NCI-H82 treated with DMSO at 0.1 percent for 48 hours (cell line): ENCODE data around the gene C2CD5.
"Not testable (repeated sequence)": the region's sequence is repeated elsewhere in the genome, so short reads cannot be mapped to it uniquely, and the experiment has no call there.

ENCODE experiments used
- DNase-seq: peaks from one replicate; lab custom pipeline; 2025; ENCODE audit not compliant: unreplicated experiment; lab: John Stamatoyannopoulos, UW

Gene C2CD5

DNA sequence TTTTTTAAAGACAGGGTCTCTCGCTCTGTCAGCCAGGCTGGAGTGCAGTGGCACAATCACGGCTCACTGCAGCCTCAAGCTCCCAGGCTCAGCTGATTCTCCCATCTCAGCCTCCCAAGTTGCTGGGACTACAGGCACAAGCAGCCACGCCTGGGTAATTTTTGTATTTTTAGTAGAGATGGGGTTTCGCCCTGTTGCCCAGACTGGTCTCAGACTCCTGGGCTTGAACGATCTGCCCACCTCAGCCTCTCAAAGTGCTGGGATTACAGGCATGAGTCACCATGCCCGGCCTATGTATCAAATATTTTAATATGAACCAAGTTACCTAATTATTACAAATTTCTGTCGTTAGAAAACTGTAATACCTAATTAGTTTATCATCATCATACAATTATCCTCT lies 63.5 kb downstream of the C2CD5 start:
- not testable (repeated sequence) for DNase-seq

DNA sequence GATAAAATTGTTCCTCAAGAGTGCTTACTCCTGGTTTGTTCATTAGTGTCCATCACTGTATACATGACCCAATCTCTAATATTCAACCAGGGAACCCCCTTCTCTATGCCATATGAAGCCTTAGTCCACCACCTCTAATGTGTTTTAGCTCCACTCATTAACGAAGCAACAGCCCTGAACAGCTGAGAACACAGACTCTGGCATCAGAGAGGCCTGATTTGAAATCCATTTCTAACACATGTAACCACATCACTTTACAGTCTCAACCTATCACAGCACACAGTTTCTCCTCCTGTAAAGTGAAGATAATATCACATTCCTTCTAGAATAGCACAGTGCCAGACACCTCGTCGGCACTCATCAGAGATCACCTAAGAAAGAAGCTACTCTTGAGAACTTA lies 64.3 kb downstream of the C2CD5 start:
- DNase-seq: no peak

DNA sequence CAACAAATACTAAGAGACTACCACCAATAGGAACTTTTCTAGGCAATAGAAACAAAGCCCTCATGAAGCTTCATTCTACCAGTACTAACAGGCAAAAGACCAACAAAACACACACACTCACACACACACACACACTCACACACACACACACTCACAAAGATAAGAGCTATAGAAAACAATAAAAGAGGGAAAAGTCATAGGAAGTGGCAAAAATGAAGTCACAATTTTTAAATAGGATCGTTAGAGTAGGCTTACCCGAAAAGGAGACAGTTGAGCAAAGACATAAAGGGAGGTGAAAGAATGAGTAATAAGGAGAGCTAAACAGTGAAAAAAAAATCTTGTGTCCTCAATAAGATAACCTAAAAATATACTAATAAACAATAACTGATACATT lies 66.5 kb downstream of the C2CD5 start:
- no peak for DNase-seq

DNA sequence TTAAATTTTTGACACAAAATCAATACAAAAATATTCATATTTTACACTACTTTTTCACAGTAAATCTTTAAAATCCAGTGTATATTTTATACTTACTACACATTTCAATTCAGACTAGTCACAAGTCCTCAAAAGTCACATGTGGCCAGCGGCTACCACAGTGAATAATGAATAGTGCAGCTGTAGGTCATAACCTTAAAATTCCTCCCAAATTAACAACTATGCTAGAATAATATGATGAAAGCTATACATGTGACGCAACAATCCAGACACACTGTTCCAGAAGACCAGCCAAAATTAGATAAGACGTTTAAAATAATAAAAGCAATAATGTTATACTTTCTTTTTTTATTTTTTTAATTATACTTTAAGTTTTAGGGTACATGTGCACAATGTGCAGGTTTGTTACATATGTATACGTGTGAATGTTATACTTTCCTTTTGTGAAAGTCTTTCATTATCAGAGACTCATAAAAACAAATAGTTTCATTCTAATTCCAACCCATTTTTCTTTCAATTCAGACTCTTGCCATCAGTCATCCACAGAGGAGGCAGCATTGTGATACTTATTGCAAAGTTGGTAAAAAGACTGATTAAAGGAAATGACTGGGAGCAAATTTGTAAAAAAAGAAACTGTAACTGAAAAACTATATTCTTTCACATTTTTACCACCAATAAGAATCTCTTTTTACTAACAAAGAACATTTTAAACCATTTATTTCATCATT lies 67.0 kb downstream of the C2CD5 start:
- no peak for DNase-seq

DNA sequence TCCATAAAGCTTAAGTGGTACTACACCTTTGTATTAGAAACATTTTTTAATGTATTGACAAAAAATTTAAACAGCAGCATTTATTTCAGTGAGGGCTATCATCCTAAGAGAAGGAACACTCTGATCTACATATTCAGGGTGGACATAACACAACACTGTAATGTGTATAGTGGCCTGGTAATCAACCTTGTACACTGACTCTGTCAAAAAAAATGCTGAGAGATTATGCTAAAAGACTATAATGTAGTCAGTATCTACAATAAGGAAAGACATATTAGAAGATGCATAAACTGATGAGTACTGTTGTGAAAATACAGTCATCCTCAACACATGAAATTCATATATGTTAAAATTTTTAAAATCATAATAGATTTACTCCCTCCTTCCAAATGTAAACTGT lies 68.2 kb downstream of the C2CD5 start:
- DNase-seq: no peak

DNA sequence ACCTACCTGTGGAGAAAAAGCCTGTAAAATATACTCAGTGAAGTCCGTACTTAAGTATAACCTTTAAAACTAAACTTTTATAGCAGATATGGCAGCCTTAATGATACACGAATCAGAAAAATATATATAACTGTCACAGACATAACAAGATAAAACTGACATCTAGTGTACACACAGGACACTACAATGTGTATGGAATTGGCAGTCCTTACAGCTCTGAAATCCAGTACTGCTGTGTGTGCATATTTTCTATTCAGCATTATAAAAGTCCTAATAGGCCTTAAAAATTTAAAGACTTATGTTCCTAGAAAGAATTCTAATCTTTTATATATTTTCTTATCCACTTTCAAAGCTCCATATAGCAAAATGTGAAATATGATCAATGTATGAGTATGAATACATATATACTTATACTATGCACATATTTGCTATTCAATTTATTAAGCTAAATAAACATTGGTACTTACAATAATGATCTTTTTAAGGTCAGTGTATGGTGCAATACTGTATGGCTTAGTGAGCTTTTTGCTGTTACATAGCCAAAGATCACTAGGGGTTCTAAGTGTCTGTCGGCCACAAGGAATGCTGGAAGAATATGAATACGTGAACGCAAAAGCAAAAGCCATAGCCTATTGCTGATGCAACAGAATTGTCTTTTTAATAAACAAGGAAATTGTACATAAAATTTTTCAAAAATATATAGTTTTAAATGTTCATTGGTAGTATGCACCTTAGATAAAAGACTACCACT lies 69.2 kb downstream of the C2CD5 start:
- DNase-seq: no peak

DNA sequence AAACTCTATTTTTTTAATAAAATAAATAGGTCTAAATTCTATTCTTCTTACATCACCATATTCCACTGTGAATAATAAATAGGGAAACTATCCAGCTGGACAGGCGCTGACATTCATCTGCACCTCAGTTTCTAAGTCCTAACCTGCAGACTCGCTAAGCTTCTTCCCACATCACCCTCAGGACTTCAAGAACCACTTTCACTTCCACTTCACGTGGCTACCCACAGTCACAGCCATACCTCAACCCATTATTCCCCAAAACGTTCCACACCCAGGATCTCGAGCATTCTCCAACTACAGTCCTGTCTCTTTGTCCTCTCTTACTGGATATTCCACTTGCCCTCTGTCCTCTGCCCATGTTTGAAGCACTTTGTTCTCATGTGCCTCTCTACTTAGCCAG lies 71.1 kb downstream of the C2CD5 start:
- DNase-seq: no peak

DNA sequence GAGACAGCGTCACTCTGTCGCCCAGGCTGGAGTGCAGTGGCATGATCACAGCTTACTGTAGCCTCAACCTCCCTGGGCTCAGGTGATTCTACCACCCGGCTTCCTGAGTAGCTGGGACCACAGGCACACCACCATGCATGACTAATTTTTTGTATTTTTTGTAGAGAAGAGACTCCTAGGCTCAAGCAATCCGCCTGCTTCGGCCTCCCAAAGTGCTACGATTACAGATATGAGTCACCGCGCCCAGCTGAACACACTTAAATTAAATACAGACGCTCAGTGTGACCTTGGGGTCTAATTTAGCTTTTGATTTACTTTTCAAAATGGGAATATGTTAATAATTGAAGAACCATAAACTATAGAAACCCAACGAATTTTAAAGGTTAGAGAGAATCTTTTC lies 77.2 kb downstream of the C2CD5 start:
- DNase-seq: no peak

DNA sequence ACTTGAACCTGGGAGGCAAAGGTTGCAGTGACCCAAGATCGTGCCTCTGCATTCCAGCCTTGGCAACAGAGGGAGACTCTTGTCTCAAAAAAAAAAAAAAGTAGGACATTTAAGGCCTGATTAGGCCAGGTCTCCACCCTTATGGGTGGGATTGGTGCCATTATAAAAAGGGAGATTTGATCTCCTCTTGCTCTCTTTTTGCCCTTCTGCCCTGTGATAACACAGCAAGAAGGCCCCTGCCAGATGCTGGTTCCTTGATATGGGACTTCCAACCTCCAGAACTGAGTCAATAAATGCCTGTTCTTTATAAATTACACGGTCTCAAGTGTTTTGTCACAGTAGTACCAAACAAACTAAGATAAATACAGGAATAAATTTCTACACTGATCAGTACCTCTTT lies 81.0 kb downstream of the C2CD5 start:
- DNase-seq: no peak

DNA sequence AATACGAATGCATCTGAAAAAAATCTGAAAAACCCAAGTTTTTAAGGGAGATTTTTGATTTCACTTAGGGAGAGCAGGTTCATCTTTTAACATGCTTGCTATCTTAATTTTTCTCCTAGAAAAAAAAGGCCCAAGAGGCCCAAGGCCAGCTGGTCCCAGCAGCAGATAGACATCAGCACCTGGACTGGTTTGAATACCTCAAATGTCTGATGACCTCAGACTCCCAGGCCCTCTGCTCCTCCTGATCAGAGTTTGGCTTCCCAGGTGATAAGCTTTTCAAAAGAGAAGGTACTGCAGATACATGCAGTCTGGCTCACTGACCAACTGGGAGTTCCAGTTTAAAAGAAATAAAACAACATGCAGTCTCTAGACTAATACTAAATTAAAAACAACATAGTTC lies 82.6 kb downstream of the C2CD5 start:
- no peak for DNase-seq

DNA sequence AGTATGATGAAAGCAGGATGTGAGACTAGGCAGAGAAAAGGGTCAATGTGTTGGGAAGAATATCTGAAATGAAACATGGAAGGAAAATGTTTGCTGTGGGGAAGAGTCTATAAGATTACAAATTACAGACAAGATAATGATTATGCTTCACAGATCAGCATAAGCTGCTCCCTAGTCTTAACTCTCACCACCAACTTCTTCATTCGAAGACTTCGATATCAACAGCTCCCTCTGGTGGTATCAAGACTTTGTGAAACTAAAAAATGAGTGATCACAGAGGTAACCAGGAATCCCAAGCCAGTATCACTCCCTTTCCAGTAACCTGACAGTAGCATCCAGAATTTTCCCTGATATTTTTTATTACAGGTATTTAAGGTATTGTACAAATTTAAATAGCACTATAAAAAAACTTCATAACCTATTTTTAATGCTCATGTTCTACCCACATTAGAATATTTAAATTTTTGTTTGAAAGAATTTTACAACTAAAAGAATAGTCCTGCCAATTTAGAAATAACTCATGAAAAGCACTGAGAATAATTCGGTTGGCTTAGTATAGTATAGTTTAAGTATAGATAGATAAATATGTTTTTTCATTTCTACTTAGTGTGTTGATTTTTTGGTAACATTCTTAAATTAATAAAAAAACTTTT lies 84.4 kb downstream of the C2CD5 start:
- peak; percentile 71 for DNase-seq

DNA sequence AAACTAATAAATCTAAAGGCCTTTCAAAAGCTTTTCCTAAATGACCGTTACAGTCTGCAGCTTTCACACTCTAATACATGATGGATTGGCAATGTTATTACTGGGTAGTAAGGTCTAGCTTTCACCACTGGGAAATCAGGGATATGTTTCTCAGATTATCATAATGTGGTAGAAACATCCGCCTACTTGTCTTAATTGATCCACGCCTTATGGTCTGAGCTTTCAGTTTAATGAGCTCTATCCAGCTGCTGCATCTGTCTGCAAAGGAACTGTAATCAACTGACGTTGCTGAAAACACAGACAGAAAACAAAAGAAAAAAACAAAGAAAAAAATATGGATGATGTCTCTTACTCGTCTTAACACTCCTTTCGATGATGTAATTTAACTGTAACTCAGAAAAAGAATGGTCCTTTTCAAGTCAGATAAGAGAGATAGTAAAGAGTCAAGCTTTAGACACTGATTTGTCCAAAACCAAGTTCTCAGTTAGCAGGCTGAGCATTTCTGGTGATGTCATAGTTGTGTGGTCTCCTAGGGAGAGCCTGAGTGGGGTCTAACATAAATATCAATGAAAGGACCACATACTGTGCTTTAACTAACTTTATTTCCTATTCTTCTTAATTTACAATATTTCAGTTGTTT lies 85.9 kb downstream of the C2CD5 start:
- DNase-seq: peak; percentile 75

DNA sequence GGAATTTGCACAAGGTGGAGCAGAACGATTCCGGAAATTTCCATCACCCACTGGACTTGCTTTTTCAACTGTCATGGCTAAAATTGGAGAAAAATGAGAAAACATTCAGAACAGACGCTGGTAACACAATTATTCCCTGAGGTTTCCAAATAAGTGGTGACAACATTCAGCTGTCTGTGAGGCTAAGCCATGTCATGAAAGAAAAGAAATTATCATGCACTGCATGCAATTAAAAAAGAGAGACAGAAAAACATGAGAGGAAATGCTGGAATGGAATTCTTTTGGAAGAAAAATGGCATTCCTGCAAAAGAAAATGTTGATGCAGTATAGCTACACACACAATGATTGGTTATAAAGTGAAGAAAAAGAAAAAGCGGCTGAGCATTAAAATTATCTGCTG lies 87.3 kb downstream of the C2CD5 start:
- no peak for DNase-seq

DNA sequence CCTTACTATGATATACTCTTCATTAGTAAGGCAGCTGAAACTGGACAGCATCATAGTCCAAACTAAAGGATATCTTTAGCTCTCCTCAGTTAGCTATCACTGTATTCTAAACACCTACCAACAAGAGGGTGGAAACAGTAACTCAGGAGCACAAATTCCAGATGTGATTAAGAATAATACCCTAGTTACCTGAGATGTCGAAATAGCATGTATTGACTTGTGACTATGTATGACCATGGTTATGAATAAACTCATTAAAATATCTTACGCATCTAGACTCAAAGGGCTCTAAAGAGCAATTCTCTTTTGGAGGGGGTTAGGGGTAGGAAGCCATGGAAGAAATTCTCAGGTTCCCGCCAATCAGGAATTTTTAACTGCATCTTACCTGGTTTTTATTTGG lies 90.8 kb downstream of the C2CD5 start:
- DNase-seq: no peak

DNA sequence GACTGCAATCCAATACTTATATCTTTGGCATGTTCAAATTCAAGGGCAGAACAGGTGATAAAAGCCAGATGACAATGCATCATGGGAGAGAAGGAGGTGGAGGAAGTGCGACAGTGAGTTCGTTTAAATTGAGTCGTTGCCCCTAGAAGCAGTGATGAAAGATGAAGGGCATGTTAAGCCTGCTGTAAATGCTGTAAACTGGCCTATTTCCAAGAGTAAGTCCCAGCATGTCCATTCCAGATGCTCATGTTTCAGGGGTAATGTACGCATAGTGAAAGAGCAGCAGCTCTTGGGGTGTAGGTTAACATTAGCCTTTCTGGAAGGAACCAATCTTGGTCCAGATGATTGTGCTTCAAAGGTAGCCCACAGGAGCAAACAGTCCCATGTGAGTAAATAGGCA lies 97.1 kb downstream of the C2CD5 start:
- DNase-seq: no peak

DNA sequence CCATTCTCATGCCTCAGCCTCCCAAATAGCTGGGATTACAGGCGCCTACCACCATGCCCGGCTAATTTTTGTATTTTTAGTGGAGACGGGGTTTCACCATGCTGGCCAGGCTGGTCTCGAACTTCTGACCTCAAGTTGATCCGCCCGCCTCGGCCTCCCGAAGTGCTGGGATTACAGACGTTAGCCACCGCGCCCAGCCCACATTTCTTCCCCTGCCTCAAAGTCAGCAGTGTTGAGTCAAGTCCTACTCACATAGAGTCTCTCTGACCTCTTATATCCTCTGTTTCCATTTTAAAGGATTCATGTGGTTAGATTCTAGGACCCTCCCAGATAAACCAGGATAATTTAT lies 100.1 kb downstream of the C2CD5 start:
- DNase-seq: not testable (repeated sequence)

DNA sequence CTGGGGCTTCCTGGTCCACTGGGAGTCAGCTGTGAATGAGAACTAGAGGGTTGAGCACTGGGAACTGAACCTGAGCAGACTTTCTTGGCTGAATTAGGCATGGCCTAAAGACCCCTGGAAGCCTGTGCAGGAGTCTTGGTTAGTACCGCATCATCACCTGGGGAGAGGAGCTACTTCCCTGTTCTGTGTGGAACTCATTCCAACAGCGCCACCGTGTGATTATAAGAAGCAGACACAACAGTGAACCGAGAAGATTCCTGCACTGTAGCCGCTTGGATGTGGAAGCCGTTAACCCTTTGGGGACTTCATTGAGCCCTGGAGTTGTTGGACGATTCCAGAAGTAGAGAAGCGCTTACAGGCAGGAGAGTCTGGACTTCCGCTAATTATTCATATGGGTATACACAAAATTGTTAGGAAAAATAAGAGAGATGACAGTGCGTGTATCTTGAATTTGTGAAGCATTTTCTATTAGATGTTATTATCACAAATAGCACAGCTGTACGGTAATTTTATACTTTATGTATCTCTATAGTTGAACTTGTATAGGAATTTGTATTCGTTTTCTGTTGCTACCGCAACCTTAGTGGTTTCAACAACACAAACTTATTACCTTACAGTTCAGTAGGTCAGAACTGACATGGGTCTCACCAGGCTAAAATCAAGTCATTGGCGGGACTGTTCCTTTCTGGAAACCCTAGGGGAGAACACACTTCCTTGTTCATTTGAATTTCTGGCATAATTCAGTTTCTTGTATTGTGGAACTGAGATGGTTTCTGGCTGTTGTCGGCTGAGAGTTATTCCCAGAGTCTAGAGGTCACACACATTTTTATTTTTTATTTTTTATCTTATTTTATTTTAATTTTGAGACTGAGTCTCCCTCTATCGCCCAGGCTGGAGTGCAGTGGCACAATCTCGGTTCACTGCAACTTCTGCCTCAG lies 100.7 kb downstream of the C2CD5 start:
- peak; percentile 71 for DNase-seq

DNA sequence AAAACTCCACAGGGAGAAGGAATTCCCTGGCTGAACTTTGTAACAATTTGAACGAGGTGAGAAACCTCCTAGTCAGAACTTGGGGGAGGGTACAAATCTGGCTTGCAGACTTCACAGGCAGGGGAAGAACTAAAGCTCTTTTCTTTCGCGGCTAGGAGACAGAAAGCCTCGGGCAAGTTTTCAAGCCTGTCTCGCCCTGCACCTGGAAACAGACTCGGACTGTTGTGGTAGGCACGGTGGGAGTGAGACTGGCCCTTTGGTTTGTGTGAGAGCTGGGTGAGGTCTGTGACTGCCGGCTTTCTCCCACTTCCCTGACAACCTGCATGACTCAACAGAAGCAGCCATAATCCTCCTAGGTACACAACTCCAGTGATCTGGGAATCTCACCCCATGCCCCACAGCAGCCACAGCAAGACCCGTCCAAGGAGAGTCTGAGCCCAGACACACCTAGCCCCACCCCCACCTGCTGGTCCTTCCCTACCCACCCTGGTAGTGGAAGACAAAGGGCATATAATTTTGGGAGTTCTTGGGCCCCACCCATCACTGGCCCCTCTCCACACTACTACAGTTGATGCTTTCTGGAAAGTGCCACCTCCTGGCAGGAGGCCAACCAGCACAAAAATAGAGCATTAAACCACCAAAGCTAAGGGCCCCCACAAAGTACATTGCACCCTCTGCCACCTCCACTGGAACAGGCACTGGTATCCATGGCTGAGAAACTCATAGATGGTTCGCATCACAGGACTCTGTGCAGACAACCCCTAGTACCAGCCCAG lies 107.1 kb downstream of the C2CD5 start:
- no peak for DNase-seq

DNA sequence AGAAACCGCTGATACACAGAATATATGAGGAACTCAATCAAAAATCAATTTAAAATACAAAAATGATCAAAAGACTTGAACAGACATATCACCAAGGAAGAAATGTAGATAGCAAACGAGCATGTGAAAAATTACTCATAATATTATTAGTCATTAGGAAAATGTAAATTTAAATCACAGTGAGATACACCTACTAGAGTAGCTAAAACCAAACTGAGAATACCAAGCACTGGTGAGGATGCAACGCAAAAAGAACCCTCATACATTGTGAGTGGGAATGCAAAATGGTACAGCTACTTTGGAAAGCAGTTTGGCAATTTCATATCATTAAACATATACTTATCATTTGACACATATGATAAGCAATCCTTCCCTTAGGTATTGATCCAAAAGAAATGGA lies 108.8 kb downstream of the C2CD5 start:
- no peak for DNase-seq

DNA sequence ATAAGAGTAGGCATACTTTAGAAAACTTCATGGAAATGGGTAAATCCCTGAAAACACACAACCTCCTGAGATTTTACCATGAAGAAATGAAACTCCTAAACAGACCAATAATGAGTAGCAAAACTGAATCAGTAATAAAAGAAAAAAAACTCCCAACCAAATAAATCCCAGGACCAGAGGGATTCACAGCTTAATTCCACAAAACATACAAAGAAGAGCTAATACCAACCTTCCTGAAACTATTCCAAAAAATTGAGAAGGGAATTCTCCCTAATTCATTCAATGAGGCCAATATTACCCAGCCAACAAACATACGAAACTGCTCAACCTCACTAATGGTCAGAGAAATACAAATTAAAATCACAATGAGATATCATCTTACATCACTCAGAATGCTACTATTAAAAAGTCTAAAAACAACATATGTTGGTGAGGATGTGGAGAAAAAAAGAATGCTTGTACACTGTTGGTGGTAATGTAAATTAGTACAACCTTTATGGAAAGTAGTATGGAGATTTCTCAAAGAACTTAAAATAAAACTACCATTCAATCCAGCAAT lies 112.6 kb downstream of the C2CD5 start:
- DNase-seq: no peak
